Ishikawa (cell line): ENCODE data around the gene TRAPPC3.

Source experiments
- CEBPB ChIP-seq: IDR thresholded peaks from 2 replicates; pipeline ENCODE4 v1.6.1; 2012
- CREB1 ChIP-seq: IDR thresholded peaks from 2 replicates; pipeline ENCODE4 v1.6.1; 2012; ENCODE audit warnings: low read depth
- EGR1 ChIP-seq: IDR thresholded peaks from 2 replicates; pipeline ENCODE4 v1.6.1; 2012
- FOXM1 ChIP-seq: IDR thresholded peaks from 2 replicates; pipeline ENCODE4 v1.6.1; 2012; ENCODE audit warnings: low read depth, borderline replicate concordance
- RAD21 ChIP-seq: IDR thresholded peaks from 2 replicates; pipeline ENCODE4 v1.6.1; 2012; ENCODE audit warnings: low read depth
- TAF1 ChIP-seq: IDR thresholded peaks from 2 replicates; pipeline ENCODE4 v1.6.1; 2012; ENCODE audit warnings: low read depth, mild to moderate bottlenecking
- TEAD4 ChIP-seq: IDR thresholded peaks from 2 replicates; pipeline ENCODE4 v1.6.1; 2012
- YY1 ChIP-seq: IDR thresholded peaks from 2 replicates; pipeline ENCODE4 v1.6.1; 2012; ENCODE audit warnings: low read depth
- ZBTB7A ChIP-seq: IDR thresholded peaks from 2 replicates; pipeline ENCODE4 v1.6.1; 2012; ENCODE audit warnings: low read depth
- TF ChIP-seq, protein P1 (sequence below): IDR thresholded peaks from 2 replicates; pipeline ENCODE4 v1.6.1; 2012; ENCODE audit warnings: low read depth, mild to moderate bottlenecking

GRCh38 chr1:36183309-36183856 lies 34.1 kb upstream of the TRAPPC3 start:
- TF ChIP-seq TAF1 (no peak), YY1 (no peak), CEBPB (no peak), CREB1 (no peak), ZBTB7A (no peak), FOXM1 (no peak), EGR1 (no peak), RAD21 (no peak), TEAD4 (no peak)
- TF ChIP-seq, protein P1, sequence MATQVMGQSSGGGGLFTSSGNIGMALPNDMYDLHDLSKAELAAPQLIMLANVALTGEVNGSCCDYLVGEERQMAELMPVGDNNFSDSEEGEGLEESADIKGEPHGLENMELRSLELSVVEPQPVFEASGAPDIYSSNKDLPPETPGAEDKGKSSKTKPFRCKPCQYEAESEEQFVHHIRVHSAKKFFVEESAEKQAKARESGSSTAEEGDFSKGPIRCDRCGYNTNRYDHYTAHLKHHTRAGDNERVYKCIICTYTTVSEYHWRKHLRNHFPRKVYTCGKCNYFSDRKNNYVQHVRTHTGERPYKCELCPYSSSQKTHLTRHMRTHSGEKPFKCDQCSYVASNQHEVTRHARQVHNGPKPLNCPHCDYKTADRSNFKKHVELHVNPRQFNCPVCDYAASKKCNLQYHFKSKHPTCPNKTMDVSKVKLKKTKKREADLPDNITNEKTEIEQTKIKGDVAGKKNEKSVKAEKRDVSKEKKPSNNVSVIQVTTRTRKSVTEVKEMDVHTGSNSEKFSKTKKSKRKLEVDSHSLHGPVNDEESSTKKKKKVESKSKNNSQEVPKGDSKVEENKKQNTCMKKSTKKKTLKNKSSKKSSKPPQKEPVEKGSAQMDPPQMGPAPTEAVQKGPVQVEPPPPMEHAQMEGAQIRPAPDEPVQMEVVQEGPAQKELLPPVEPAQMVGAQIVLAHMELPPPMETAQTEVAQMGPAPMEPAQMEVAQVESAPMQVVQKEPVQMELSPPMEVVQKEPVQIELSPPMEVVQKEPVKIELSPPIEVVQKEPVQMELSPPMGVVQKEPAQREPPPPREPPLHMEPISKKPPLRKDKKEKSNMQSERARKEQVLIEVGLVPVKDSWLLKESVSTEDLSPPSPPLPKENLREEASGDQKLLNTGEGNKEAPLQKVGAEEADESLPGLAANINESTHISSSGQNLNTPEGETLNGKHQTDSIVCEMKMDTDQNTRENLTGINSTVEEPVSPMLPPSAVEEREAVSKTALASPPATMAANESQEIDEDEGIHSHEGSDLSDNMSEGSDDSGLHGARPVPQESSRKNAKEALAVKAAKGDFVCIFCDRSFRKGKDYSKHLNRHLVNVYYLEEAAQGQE = no peak
